T-helper 22 cell (primary cell): ENCODE results near the gene ACTRT2.

Experiments used
- DNase-seq: peaks from one replicate; pipeline ENCODE4 v3.0.0-alpha.2; 2020; ENCODE audit warnings: low read depth

ACTRT2 gene

GRCh38 chr1:3003039-3003940 lies 18.0 kb upstream of the ACTRT2 start:
- no peak for DNase-seq

DNA sequence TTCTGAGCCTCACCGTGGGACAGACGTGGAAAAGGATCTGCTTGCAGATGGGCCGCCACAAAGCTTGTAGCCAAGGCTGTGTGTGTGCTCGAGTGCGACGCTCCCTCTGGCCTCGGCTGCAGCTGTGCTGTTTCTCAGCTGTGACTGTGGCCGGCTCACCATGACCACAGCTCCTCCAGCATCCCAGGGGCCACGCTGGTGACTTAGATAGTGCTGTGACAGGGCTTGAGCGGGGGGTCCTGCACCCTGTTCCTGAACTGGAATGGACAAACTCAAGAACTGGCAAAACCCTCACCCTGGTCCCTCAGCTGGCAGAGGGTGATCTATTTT lies 17.4 kb upstream of the ACTRT2 start:
- no peak for DNase-seq

GRCh38 chr1:3004285-3005205 lies 16.7 kb upstream of the ACTRT2 start:
- no peak for DNase-seq

DNA sequence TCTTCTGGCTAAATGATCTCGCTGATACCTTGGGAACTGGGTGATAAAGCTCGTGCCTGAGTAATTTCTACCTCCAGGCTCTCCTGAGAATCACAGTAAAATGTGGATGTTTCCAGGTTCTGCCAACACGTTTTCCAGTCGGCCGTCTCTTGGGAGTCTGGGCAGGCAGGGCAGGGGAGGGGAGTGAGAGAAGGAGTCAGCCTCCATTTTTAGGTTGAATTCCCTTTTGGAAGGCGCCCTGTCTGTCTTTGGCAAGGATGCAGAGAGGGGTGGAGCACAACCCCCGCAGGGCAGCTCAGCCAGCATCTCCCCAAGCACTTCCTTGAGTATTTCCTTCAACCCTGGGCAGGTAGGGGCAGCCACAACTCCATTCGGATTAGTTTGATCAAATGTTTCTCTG lies 15.5 kb upstream of the ACTRT2 start:
- no peak for DNase-seq

DNA sequence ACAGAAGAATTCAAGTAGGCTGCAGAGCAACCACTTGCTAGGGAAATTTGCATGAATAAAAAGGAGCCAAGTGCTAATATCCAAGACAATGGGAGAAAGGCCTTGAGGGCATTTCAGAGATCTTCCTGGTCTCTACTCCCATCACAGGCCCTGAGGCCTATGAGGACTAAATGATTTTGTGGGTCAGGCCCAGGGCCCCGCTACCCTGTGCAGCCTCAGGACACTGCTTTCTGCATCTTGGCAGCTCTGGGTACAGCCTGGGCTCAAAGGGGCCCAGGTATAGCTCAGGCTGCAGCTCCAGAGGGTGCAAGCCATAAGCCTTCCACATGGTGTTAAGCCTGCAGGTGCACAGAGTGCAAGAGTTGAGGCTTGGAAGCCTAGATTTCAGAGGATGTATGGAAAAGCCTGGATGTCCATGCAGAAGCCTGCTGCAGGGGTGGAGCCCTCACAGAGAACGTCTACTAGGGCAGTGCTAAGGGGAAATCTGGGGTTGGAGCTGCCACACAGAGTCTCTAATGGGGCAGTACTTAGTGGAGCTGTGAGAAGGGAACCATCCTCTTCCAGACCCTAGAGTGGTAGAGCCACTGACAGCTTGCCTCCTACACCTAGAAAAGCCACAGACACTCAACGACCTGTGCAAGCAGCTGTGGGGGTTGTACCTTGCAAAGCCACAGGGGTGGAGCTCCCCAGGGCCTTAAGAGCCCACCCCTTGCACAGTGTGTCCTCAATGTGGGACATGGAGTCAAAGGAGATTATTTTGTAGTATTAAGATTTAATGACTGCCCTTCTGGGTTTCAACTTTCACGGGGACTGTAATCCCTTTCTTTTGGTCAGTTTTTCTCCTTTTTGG lies 13.7 kb upstream of the ACTRT2 start:
- no peak for DNase-seq

GRCh38 chr1:3009021-3009420 lies 12.2 kb upstream of the ACTRT2 start:
- DNase-seq, result no peak

DNA sequence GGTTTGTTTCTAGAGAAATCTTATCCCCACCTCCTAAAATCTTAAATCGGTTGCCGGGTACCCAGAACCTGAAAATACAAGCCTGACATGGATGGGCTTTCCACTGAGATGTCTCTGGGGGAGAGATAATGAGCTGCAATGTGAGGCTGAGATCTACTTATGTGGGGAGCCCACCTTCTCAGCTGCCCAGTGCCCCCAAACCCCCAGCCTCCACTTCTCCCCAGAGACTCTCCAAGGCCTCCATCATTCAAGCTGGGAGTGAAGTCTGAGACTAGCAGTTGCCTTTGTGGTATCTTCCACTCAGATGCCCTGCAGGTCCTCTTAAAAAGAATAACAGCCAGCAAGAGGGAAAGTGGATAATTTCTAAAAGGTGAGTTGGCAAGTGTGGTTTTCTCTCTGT lies 11.7 kb upstream of the ACTRT2 start:
- DNase-seq, result no peak

- no peak for DNase-seq
Observed at GRCh38 chr1:3011127-3011526, 10.1 kb upstream of the ACTRT2 start.

DNA sequence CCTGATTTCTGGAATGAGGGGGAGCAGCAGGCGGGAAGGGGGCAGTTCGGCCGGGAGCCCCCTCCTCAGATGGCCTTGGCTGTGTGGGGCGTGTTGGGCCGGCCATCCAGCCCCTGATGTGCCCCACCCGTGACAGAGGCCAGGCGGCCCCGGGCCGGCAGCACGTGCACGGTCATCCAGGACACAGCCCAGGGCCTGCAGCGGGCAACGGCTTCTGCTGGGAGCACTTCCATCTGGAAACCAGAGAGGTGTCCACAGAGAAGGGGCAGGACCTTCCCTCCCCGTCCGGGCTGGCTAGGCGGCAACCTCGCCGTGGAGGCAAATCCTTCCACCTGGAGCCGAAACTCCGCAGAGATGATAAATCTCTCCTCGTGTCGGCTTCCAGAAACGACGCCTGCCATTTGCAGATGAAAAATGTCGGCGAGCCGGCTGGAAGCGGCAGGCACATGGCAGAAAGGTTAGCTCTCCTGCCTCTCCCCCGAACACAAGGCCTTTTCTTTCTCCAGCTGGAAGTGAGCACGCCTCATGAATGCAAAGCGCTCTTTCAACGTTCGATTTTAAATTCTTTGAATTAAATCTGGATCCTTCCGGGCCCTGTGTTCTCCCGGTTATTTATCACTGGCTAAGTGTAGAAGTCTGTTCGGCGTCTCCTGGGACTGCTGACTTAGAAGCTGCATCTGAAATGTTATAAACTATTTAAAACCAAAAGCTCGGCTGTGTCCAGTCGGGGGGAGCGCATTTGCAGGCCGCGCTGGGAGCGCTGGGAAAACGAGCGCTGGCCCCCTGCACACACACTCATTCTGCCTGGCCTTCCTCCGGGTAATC lies 9.4 kb upstream of the ACTRT2 start:
- DNase-seq, result no peak

DNA sequence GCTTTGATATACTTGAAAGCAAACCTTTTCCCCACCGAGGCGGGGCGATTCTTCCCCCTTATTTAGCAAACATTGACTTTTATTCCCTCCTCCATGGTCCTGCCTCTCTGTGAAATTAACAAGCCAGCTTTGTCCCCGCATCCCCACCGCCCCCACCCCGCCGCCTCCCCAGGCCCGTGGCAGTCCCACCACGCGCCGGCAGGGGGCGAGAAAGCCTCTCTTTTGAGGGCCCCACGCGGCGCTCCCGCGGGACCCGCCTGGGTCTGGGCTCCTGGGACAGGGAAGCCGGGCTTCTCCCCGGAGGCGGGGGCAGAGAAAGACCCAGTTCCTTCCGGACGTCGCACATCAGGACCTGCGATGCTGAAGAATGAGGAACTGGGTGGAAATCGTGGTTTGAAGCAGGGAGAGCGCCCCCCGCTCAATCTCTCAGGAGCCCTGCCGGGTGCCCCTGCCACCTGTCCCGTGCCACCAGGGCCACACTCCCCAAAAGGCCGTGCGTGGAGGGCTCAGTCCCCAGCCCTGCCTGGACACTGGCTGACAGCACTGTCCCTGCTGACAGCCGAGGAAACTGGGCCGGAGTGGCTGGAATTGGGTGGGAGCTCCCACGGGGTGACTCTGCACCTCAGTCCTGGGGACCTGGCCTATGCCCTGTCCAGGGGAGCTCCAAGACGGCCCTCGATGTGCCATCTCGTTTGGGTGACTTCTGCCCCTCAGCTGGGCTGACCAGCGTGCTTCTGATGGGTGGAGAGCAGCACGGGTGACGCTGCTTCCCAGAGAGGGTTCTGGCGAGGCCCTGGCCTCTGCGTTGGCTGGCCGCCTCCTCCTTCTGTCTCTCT lies 8.6 kb upstream of the ACTRT2 start:
- no peak for DNase-seq

- no peak for DNase-seq
Observed at GRCh38 chr1:3013371-3014049, 7.8 kb upstream of the ACTRT2 start.

DNA sequence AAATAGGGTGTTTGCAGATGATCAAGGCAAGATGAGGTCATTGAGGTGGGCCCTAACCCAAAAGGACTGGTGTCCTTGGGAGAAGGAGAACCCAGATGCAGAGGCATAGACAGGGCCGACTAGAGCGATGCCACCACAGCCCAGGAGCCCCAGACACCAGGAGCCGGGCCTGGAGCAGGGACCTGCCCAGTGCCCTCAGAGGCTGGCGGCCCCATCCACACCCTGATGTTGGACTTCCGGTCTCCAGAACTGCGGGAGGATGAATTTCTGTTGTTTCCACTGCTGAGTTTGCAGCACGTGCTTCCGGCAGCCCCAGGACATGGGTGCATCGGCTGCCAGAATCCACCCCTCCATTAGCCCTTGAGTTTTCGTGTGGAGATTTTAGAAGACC lies 7.2 kb upstream of the ACTRT2 start:
- no peak for DNase-seq

- DNase-seq, result no peak
Observed at GRCh38 chr1:3014443-3015268, 6.6 kb upstream of the ACTRT2 start.

GRCh38 chr1:3015269-3015635 lies 6.0 kb upstream of the ACTRT2 start:
- no peak for DNase-seq

DNA sequence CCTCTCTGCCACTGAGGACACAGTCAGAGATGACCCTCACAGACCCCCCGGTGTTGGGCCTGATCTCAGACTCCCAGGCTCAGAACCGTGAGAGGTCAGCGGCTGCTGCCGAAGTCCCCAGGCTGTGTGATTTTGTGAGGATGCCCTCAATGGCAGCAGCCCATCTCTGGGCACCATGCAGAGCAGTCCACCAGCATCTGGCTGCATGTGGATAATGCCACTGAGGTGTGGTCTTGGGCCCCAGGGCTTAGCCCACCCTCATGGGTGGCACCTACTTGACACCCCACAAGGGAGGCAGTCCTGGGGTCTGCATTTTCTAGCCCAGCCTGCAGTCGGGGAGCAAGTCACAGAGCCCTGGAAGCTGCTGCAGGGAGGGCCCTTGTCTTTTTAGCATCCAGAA lies 5.5 kb upstream of the ACTRT2 start:
- DNase-seq, result no peak

DNA sequence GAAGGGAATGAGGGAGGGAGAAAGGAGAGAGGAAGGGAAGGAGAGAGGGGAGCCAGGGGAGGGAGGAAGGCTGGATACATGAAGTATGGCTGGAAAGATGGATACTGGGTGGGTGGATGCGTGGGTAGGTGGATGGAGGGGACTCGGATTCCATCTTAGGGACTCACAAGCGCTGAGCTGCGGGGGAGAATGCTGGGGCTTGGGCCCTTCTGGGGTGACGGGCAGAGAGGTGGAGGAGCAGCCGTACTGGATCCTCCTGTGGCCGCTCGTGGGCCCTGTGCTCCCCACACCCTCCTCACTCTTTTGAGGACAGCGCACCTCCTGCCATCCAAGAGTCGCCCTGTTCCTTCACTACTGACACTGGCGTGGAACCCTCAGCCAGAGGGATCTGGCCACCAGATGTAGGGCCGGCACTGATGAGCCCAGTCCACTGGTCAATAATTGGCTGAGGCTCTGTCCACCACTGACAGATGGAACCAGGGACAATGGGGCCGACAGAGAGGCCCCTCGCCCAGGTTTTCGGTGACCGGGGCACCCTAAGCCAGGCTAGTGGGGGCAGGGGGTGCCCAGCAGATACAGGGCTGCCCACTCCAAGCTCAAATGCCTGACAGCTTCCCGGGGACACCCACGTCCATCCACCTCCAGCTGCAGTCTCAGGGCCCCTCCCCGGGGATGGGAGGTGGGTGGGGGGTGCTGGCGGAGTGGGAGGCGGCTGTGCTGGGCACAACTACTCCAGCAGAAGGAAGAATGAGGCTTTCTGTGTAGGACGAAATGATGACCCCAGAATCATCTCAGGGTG lies 4.4 kb upstream of the ACTRT2 start:
- no peak for DNase-seq

GRCh38 chr1:3017440-3018050 lies 3.7 kb upstream of the ACTRT2 start:
- no peak for DNase-seq

DNA sequence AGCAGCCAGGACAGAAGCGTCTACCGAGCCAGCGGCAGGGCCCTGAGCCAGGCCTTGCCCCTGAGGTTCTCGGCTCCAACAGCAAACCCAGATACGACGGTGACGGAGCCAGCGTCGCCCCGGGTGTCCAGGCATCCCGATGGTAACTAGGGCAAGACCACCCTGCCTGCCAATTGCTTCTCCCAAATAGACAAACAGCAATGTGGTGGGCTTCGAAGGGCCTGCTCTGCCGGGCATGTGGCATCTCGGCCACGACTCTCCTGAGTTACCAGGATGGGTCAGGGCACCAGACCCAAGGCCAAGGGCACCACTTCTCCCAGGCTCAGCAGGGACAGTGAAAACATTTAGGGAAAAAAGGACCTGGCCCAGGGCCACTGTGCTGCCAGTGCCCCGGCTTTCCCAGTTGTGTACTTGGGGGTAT lies 3.2 kb upstream of the ACTRT2 start:
- DNase-seq, result no peak
